K562 (cell line): ENCODE measurements around the gene OR7C1. TPM values are rescaled to one million over a fixed set of nuclear protein-coding genes. Genes with fewer than 3 reads are reported as not detected.

Source experiments
- ATAC-seq: fragments of 200-7000 bp; cut with Tn5 transposase; 3 replicates; pipeline ENCODE4 v1.9.1; 2020; ENCODE audit warnings: moderate library complexity
- BruUV-seq: library from RNA; stranded (reverse); fragments of 400-500 nt; replicated peaks from 2 replicates; lab custom pipeline; 2021; lab: Mats Ljungman, UMichigan
- CTCF ChIA-PET: fragments of 300-600 bp; formaldehyde crosslinking; extraction: SDS; loops from one replicate; lab custom pipeline; 2021; ENCODE audit warnings: low intra/inter-chr PET ratio; lab: Yijun Ruan, JAX
- POLR2A ChIA-PET: fragments of 300-600, 350-650 bp; sonication (Branson Sonifier 250); formaldehyde crosslinking; extraction: SDS; loops from one replicate; lab custom pipeline; 2021; ENCODE audit warnings: antibody characterized with exemption, inconsistent platforms; lab: Yijun Ruan, JAX
- DNase-seq, 4 experiments: peaks; one replicate each; pipeline versions ENCODE4 v3.0.0 to v3.0.0-alpha.2; 2011 to 2018; ENCODE audit warnings: low spot score in 3 of 4, mixed read lengths in 3 of 4; ENCODE audit errors: extremely low read depth in 1 of 4
- FAIRE-seq: peaks from 2 replicates; lab custom pipeline; 2011; peaks lifted over from hg19 to GRCh38; lab: Jason Lieb, UNC
- H2AFZ ChIP-seq: 2 replicates; pipeline ENCODE4 v1.6.0; 2011; ENCODE audit warnings: low read depth, low read length, control low read depth, inconsistent platforms
- H3K27ac ChIP-seq: fragments of 200-600 bp; 3 replicates; pipeline ENCODE4 v1.8.0; 2011; ENCODE audit warnings: low read depth, mild to moderate bottlenecking, control low read depth, inconsistent platforms, low read length, moderate library complexity, mixed read lengths; ENCODE audit errors: extremely low read depth
- H3K27me3 ChIP-seq, 2 experiments: fragments of 300-600 bp in 1 of 2; 2 replicates in 1 of 2; 3 replicates in 1 of 2; pipeline versions ENCODE4 v1.6.0 to v1.8.0; 2011; ENCODE audit warnings: inconsistent platforms in 2 of 2, low read length in 2 of 2, mild to moderate bottlenecking in 1 of 2, mixed read lengths in 1 of 2, moderate library complexity in 1 of 2; ENCODE audit not compliant: control insufficient read depth in 2 of 2, insufficient read depth in 2 of 2
- H3K36me3 ChIP-seq: fragments of 300-600 bp; 3 replicates; pipeline ENCODE4 v1.8.0; 2011; ENCODE audit warnings: mild to moderate bottlenecking, low read length, inconsistent platforms; ENCODE audit not compliant: control insufficient read depth, insufficient read depth
- H3K4me1 ChIP-seq, 2 experiments: fragments of 200-600 bp in 1 of 2; replicated peaks in 1 of 2; 2 replicates in 1 of 2; 3 replicates in 1 of 2; pipeline versions ENCODE4 v1.5.1 to v1.8.0; 2011; ENCODE audit warnings: inconsistent platforms in 2 of 2, low read length in 2 of 2, mild to moderate bottlenecking in 1 of 2, mixed read lengths in 1 of 2, moderate library complexity in 1 of 2; ENCODE audit not compliant: control insufficient read depth in 2 of 2, insufficient read depth in 2 of 2
- H3K4me2 ChIP-seq: 2 replicates; pipeline ENCODE4 v1.6.1; 2011; ENCODE audit warnings: low read length, control low read depth, inconsistent platforms, mixed read lengths; ENCODE audit not compliant: insufficient read depth
- H3K4me3 ChIP-seq: fragments of 200-600 bp; sonication (generic), shearing (Covaris generic); 2 replicates; pipeline ENCODE4 v1.5.1; 2016; ENCODE audit warnings: control low read depth, inconsistent platforms
- H3K79me2 ChIP-seq: fragments of 200-600 bp; 3 replicates; pipeline ENCODE4 v1.8.0; 2011; ENCODE audit warnings: low read length, inconsistent platforms; ENCODE audit not compliant: control insufficient read depth, insufficient read depth
- H3K9ac ChIP-seq, 2 experiments: 2 replicates each; pipeline versions ENCODE4 v1.6.0 to v1.6.1; 2011; ENCODE audit warnings: low read depth in 2 of 2, low read length in 2 of 2, control low read depth in 1 of 2, inconsistent platforms in 1 of 2, mild to moderate bottlenecking in 1 of 2, mixed read lengths in 1 of 2; ENCODE audit not compliant: insufficient read depth in 1 of 2
- H3K9me1 ChIP-seq: one replicate; pipeline ENCODE4 v1.6.0; 2011; ENCODE audit warnings: inconsistent platforms, mild to moderate bottlenecking, low read length, moderate library complexity; ENCODE audit not compliant: control insufficient read depth, insufficient read depth
- H3K9me3 ChIP-seq: replicated peaks from 2 replicates; pipeline ENCODE4 v1.5.1; 2011; ENCODE audit warnings: low read depth, low read length, inconsistent platforms; ENCODE audit not compliant: control insufficient read depth, insufficient read depth
- H4K20me1 ChIP-seq: replicated peaks from 2 replicates; pipeline ENCODE4 v1.6.1; 2011; ENCODE audit warnings: low read length, inconsistent platforms, mixed read lengths; ENCODE audit not compliant: control insufficient read depth, insufficient read depth
- E2F3 ChIP-seq: fragments of 250-450 bp; sonication (Bioruptor Pico); IDR thresholded peaks from 2 replicates; pipeline ENCODE4 v1.4.0; 2020; ENCODE audit warnings: mild to moderate bottlenecking
- HMGN3 ChIP-seq: IDR thresholded peaks from 2 replicates; pipeline ENCODE4 v1.6.1; 2011; ENCODE audit warnings: borderline replicate concordance, low read depth, mild to moderate bottlenecking, mixed read lengths, low read length; ENCODE audit not compliant: insufficient read length; ENCODE audit errors: extremely low read depth
- MEF2A ChIP-seq: IDR thresholded peaks from 2 replicates; pipeline ENCODE4 v1.6.1; 2011; ENCODE audit warnings: low read depth, mild to moderate bottlenecking, low read length, moderate library complexity; ENCODE audit not compliant: control insufficient read depth
- SIN3A ChIP-seq, 2 experiments: fragments of 150-350 bp in 1 of 2; IDR thresholded peaks; 2 replicates each; pipeline ENCODE4 v1.6.1; 2011 to 2016; ENCODE audit warnings: borderline replicate concordance in 2 of 2, low read depth in 2 of 2, low read length in 2 of 2, mild to moderate bottlenecking in 2 of 2, moderate library complexity in 2 of 2; ENCODE audit not compliant: control insufficient read depth in 1 of 2
- SRSF1 ChIP-seq: fragments of 200-400 bp; formaldehyde crosslinking; IDR thresholded peaks from 2 replicates; pipeline ENCODE4 v1.6.1; 2017; ENCODE audit warnings: mild to moderate bottlenecking, low read depth, low read length, moderate library complexity
- TAF15 ChIP-seq: fragments of 200-400 bp; formaldehyde crosslinking; IDR thresholded peaks from 2 replicates; pipeline ENCODE4 v1.6.1; 2017; ENCODE audit warnings: mild to moderate bottlenecking, low read depth, low read length, moderate library complexity
- WGBS: fragments of 100-300 bp; shearing (Covaris generic); methylation state at CpG from one replicate; pipeline ENCODE4 v1.1.6; 2016; ENCODE audit warnings: low coverage, mixed read lengths; ENCODE audit not compliant: insufficient coverage; ENCODE audit errors: missing lambda C conversion rate; 5-methylcytosine and 5-hydroxymethylcytosine counted together
- in situ Hi-C: fragments of 300-500 bp; cut with MboI; formaldehyde crosslinking; loops from 4 replicates; pipeline ENCODE4 v1.15.0; 2018; ENCODE audit warnings: inconsistent platforms, mixed read lengths
- intact Hi-C: fragments of 100-400 bp; cut with micrococcal nuclease; formaldehyde crosslinking; loops from 2 replicates; pipeline ENCODE4 v1.14.2; 2022
- polyA plus RNA-seq, 8 experiments: library from polyadenylated mRNA; depleted of rRNA in 4 of 8; stranded (reverse) in 5 of 8; unstranded in 3 of 8; fragments of >200 nt; fragmentation: Nextera tagmentation in 2 of 8; fragmentation: Illumina TruSeq in 1 of 8; extraction: Ambion mirVana in 2 of 8; extraction: Trizol in 1 of 8; gene quantifications; 2 replicates each; pipeline versions ENCODE4 v1.2.1 to v1.2.3, GENCODE V29; 2011 to 2014; ENCODE audit warnings: inconsistent platforms in 1 of 8, missing spikeins in 1 of 8
- total RNA-seq, 7 experiments: library from RNA; depleted of rRNA in 6 of 7; stranded (reverse); fragments of >200 nt in 6 of 7; fragmentation: Illumina TruSeq in 2 of 7; extraction: Trizol in 2 of 7; gene quantifications; 2 replicates each; pipeline versions ENCODE4 v1.2.1 to v1.2.3, GENCODE V29; 2011 to 2021; ENCODE audit warnings: low replicate concordance in 1 of 7
- TF ChIP-seq, protein P1 (sequence below): fragments of 450-650 bp; formaldehyde crosslinking; IDR thresholded peaks from 2 replicates; pipeline ENCODE4 v1.4.0; 2020; ENCODE audit warnings: mild to moderate bottlenecking, moderate library complexity
- TF ChIP-seq, protein P2 (sequence below): fragments of 450-650 bp; conservative IDR thresholded peaks from 2 replicates; pipeline ENCODE4 v1.6.1; 2016; ENCODE audit warnings: missing genetic modification characterization, low read depth, mild to moderate bottlenecking, missing compliant biosample characterization, moderate library complexity
- TF ChIP-seq, protein P3 (sequence below), 3 experiments: IDR thresholded peaks in 2 of 3; conservative IDR thresholded peaks in 1 of 3; 2 replicates each; pipeline ENCODE4 v1.5.1; 2011 to 2012; ENCODE audit warnings: low read length in 3 of 3, mild to moderate bottlenecking in 3 of 3, control low read depth in 2 of 3, improper control_type of control experiment in 1 of 3, inconsistent platforms in 1 of 3, low read depth in 1 of 3, mixed read lengths in 1 of 3, moderate library complexity in 1 of 3; ENCODE audit not compliant: insufficient read depth in 2 of 3

OR7C1 gene
- total and polyA plus RNA-seq, 9 of the 15 experiments (the other 6 are each of a cell fraction or from before 2014, with no cell fraction given), result 0.01 to 0.18 (median 0.10) TPM; not detected in 1

DNA sequence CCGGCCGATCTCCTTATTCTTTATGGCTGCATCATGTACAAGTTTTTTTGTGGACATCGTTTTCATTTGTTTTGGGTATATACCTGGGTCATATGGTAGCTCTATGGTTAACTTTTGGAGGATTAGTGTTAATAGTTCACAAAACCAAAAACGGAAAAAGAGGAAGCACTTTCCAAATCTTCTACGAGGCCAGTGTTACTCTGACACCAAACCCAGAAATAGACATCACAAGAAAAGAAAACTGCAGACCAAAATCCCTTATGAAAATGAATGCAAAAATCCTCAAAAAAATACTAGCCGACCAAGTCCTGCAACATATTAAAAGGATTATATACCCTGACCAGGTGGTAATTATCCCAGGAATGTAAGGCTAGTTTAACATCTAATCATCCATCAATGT lies 86.4 kb downstream of the OR7C1 start:
- Histone ChIP-seq H3K79me2 (no peaks in the 10 kb centered on the region), H2AFZ (no peak overlapping the region), H3K9me1 (no peaks in the 10 kb centered on the region), H3K36me3 (peaks cover 61% of the 10 kb centered on the region; the same call in 2 of the 3 replicates), H3K4me1 (no peaks in the 10 kb centered on the region; a peak in 1 of 5 replicates), H4K20me1 (no peaks in the 10 kb centered on the region), H3K27me3 (no peaks in the 10 kb centered on the region), H3K9me3 (no peaks in the 10 kb centered on the region), H3K9ac (no peak overlapping the region), H3K4me2 (no peak overlapping the region), H3K27ac (no peak overlapping the region), H3K4me3 (no peak overlapping the region)
- FAIRE-seq (peak; percentile 58), DNase-seq (no peak), ATAC-seq (no peak)
- intact Hi-C loops, result no loop called here
- POLR2A ChIA-PET, result interaction anchor here (0.9 kb wide), 1 partner anchor 13 kb away, joined by 3 read pairs; no protein-coding TSS in a partner anchor
- in situ Hi-C loops, result no loop called here
- WGBS, result 82% methylated on average over 6 of the region's 6 CpGs
- CTCF ChIA-PET, result no interaction called here
- BruUV-seq, result no TSS peak
- TF ChIP-seq, protein P1, sequence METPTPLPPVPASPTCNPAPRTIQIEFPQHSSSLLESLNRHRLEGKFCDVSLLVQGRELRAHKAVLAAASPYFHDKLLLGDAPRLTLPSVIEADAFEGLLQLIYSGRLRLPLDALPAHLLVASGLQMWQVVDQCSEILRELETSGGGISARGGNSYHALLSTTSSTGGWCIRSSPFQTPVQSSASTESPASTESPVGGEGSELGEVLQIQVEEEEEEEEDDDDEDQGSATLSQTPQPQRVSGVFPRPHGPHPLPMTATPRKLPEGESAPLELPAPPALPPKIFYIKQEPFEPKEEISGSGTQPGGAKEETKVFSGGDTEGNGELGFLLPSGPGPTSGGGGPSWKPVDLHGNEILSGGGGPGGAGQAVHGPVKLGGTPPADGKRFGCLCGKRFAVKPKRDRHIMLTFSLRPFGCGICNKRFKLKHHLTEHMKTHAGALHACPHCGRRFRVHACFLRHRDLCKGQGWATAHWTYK, result no peak
- no peak for TF ChIP-seq TAF15
- no peak for TF ChIP-seq HMGN3
- TF ChIP-seq E2F3 (CRISPR knock-in tag), result no peak
- TF ChIP-seq MEF2A, result no peak
- TF ChIP-seq, protein P2, sequence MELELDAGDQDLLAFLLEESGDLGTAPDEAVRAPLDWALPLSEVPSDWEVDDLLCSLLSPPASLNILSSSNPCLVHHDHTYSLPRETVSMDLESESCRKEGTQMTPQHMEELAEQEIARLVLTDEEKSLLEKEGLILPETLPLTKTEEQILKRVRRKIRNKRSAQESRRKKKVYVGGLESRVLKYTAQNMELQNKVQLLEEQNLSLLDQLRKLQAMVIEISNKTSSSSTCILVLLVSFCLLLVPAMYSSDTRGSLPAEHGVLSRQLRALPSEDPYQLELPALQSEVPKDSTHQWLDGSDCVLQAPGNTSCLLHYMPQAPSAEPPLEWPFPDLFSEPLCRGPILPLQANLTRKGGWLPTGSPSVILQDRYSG (tag), result no peak
- no peak for TF ChIP-seq SIN3A (IDR thresholded peaks at IDR 0.05; ENCODE audit: borderline replicate concordance in 2 of 2, control insufficient read depth in 1 of 2, low read depth in 2 of 2, low read length in 2 of 2)
- TF ChIP-seq, protein P3, sequence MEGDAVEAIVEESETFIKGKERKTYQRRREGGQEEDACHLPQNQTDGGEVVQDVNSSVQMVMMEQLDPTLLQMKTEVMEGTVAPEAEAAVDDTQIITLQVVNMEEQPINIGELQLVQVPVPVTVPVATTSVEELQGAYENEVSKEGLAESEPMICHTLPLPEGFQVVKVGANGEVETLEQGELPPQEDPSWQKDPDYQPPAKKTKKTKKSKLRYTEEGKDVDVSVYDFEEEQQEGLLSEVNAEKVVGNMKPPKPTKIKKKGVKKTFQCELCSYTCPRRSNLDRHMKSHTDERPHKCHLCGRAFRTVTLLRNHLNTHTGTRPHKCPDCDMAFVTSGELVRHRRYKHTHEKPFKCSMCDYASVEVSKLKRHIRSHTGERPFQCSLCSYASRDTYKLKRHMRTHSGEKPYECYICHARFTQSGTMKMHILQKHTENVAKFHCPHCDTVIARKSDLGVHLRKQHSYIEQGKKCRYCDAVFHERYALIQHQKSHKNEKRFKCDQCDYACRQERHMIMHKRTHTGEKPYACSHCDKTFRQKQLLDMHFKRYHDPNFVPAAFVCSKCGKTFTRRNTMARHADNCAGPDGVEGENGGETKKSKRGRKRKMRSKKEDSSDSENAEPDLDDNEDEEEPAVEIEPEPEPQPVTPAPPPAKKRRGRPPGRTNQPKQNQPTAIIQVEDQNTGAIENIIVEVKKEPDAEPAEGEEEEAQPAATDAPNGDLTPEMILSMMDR (IDR thresholded peaks at IDR 0.05 in 2 of 3, conservative IDR thresholded peaks at IDR 0.05 in 1 of 3; ENCODE audit: insufficient read depth in 2 of 3, low read depth in 1 of 3, low read length in 3 of 3), result no peak
- no peak for TF ChIP-seq SRSF1
